Measurements from ENCODE around the gene SMAD3.

DNA sequence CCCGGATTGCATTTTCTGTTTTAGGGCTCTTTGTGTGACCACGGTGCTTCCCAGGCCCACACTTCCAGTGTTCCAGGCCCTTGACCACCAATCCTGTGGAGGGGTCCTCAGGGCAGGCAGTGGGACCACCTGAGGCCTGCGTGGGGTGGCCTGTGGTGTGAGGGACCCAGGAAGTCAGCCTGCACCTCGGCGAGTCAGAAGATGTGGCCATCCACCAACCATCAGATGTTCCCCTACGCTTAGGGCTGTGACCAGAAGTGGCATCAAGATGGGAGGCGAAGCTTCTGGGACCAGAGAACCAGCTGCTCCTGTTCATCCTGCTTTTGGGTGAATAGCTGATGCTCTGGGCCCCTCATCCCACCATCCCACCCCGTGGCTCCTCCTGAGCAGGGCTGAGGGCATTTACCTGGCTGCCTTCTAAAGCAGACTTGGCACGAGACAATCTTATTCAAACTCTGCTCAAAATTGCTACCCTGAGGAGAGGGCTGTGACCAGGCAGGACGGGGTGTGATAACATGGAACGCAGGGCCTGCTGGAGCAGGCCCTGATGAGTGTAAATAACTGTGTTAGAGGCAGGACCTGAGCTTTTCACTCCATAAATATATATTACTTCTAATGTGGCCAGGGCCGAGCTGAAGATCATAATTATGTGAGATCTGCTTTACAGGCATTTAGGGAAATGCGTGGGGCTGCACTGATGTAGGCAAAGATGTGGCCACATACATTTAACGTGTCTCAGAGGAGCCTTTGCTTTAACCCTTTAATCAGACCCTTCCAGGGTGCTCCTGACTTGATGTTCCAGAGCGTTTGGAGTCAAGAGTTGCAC lies 28.8 kb downstream of the SMAD3 start:
- no peak for TF ChIP-seq EZH2 (IDR thresholded peaks at IDR 0.05; ENCODE audit: insufficient read depth, poor library complexity, severe bottlenecking)
- no peak for TF ChIP-seq EZH2phosphoT487 (IDR thresholded peaks at IDR 0.05; ENCODE audit: insufficient read depth, low read depth)
